Effector CD4-positive, alpha-beta T cell (primary cell): ENCODE results near the gene SLIT3.

Experiments
- DNase-seq: peaks from one replicate; pipeline ENCODE4 v3.0.0-alpha.2; 2020

Gene SLIT3

GRCh38 chr5:168947212-168947868 is 353.6 kb downstream of the SLIT3 start:
- DNase-seq = peak; percentile 3

- DNase-seq = no peak
Observed at GRCh38 chr5:168946363-168946762, 354.6 kb downstream of the SLIT3 start.

GRCh38 chr5:168944004-168944403 is 356.9 kb downstream of the SLIT3 start:
- DNase-seq = no peak

GRCh38 chr5:168943091-168943884 is 357.7 kb downstream of the SLIT3 start:
- no peak for DNase-seq

GRCh38 chr5:168941901-168942300 is 359.0 kb downstream of the SLIT3 start:
- no peak for DNase-seq

- no peak for DNase-seq
Observed at GRCh38 chr5:168940712-168941111, 360.2 kb downstream of the SLIT3 start.

GRCh38 chr5:168939887-168940544 is 360.9 kb downstream of the SLIT3 start:
- DNase-seq = no peak

- DNase-seq = no peak
Observed at GRCh38 chr5:168939156-168939800, 361.7 kb downstream of the SLIT3 start.

GRCh38 chr5:168936511-168936910 is 364.4 kb downstream of the SLIT3 start:
- no peak for DNase-seq

GRCh38 chr5:168935183-168935582 is 365.8 kb downstream of the SLIT3 start:
- no peak for DNase-seq

- no peak for DNase-seq
Observed at GRCh38 chr5:168934169-168934568, 366.8 kb downstream of the SLIT3 start.

GRCh38 chr5:168932400-168933189 is 368.3 kb downstream of the SLIT3 start:
- no peak for DNase-seq

- DNase-seq = no peak
Observed at GRCh38 chr5:168931638-168932345, 369.1 kb downstream of the SLIT3 start.

GRCh38 chr5:168929656-168930055 is 371.3 kb downstream of the SLIT3 start:
- DNase-seq = no peak

- no peak for DNase-seq
Observed at GRCh38 chr5:168925160-168925559, 375.8 kb downstream of the SLIT3 start.

- DNase-seq = no peak
Observed at GRCh38 chr5:168921147-168921866, 379.6 kb downstream of the SLIT3 start.

- DNase-seq = no peak
Observed at GRCh38 chr5:168920019-168920810, 380.7 kb downstream of the SLIT3 start.

- DNase-seq = no peak
Observed at GRCh38 chr5:168917947-168918600, 382.9 kb downstream of the SLIT3 start.

- no peak for DNase-seq
Observed at GRCh38 chr5:168916852-168917251, 384.1 kb downstream of the SLIT3 start.

- no peak for DNase-seq
Observed at GRCh38 chr5:168916266-168916665, 384.7 kb downstream of the SLIT3 start.
